Stimulated activated CD4-positive, alpha-beta T cell treated with anti-CD3 and anti-CD28 coated beads, Interleukin-4, amount 100 ng/mL, for 48 hours (primary cell): Measurements from ENCODE around the gene MAP4K4.

ENCODE experiments used
- DNase-seq, 2 donors: peaks; one replicate each; pipeline ENCODE4 v3.0.0-alpha.2; 2020; ENCODE audit warnings: low read depth in 2 of 2

MAP4K4 gene

DNA sequence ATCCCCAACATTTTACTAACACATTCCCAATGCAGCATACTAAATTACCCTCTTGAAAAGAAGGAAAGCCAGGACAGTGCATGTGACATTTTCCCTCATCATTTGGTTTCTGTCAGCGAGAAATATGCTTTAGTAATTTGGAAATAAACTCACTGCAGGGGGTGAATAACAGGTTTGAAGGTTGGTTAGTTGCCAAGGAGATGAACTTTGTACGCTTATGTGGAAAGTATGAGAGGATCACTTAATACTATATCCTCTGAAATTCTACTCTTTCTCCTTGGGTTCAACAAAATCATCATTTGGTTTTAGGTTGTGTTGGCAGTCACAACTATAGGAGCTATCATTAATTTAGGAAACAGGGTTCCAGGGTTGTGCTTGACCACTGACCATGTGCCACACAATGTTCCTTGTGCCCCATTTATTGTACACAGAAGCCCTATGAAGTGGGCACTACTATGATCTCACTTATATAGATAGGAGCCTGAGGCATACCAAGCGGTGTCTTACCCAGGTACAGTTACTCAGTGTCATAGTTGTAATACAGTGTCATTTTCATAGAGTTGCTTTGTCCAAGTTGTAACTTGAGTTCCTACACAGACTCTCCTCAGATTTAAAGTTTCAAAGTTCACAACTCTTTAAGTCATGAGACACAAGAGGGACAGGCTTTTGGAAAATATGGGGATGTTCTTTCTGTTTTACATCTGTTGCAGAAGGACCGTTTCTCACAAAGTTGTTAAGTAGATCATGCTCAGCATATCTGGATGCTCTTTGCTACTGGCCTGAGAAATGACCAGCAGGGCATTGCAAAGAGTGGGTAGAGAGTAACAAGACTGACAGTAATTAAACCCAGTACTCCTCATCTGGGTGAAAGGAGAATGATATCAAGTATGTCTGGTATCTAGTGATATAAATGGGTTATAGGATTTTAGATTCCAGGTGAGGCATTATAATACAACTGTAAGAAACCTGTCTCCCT, 91.8 kb downstream of the MAP4K4 start:
- DNase-seq: no peak

DNA sequence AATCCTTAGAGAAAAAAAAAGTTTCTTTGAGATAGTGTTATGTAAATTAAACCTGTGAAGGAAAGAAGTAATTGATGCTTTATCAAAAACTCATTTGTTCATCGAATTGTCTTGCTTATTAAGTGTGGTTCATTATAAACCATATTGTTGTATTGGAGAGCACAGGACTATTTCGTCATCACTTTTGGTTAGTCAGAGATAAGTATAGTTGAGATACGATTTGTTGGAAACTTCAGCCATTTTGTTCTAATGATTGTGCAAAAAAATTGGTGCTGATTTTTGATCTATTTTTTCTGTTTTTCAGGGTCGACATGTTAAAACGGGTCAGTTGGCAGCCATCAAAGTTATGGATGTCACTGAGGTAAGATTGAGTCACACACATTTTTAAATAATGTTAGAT, 92.9 kb downstream of the MAP4K4 start:
- no peak for DNase-seq

DNA sequence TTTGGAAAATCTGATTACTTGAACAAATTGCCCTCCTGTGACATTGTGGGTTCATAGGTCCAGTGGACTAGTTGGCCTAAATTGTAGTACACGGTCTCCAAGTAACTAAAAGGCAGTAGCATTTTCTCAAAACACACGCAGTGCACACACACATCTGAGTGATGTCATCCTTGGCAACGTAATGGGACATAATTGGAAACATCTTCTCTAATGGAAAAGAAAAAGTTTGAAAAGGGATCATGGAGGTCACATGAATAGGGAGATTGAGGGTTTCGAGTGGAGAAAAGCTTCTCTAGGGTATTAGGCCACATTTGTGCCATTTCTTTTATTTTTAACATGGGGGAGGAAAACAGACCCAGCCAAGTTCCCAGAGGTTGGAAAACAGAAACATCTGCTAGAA, 93.3 kb downstream of the MAP4K4 start:
- no peak for DNase-seq

DNA sequence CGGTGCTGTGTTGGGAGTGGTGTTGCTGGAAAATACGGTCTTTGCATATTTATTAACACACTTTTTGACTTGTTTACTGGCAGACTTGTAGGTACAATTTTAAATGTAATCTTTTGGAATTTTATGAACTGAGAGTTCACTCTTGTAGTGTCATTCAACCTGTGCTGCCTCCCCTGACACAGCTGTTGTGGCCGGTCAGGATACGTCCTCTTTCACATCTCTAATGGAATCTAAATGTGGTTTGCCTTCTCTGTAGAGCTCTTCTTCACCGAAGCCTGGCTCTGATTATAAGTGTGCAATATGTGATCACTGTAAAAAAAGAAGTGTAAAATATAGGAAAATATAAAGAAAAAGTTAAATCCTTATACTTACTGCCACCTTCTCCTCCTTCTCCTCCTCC, 94.7 kb downstream of the MAP4K4 start:
- no peak for DNase-seq

DNA sequence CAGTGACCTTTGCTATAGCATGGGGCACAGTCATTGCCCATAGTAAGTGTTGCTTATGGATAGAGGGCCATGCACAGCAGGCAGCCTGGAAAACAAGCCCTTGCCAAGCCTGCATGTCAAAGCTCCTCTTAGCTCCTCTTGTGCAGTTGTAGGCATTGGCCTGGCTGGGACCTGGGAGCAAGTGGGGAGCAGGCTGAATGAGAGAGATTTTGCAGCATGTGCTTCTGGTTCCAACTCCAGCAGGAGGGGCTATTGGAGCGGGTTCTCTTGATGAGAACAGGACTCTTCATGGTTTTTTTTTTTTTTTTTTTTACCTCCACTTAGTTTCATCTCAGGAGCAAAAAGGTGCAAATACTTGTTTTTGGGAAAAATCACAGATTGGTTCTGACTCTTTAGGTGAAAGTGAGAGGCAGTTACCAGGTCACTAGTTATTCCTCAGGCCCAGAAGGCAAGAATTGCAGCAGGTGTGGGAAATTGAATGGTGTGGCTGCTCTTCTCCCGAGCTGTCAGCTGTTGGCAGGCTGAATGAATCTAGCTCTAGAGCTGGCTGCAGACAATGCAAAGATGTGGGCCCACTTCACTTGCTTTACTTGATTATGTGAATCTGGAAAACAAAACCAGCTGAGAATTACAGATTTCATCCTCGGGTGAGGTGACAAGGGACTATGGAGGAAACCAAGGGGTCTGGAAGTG, 95.9 kb downstream of the MAP4K4 start:
- DNase-seq: no peak

DNA sequence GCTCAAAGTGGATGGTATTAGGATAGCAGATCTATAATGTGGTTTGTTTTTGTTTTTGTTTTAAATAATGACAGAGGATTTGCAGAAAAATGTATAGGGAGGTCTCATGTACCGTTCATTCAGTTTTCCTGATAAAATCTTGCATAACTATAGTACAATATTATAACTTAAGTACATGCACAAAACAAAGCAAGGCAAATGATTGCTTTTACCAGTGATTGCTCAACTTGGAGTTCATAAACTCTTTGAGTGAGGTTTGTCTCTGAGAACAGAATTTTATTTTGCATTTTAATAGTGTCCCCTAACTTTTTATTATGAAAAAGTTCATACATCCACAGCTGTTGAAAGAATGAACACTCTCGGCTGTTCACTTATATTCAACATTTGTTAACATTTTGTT, 96.6 kb downstream of the MAP4K4 start:
- no peak for DNase-seq

DNA sequence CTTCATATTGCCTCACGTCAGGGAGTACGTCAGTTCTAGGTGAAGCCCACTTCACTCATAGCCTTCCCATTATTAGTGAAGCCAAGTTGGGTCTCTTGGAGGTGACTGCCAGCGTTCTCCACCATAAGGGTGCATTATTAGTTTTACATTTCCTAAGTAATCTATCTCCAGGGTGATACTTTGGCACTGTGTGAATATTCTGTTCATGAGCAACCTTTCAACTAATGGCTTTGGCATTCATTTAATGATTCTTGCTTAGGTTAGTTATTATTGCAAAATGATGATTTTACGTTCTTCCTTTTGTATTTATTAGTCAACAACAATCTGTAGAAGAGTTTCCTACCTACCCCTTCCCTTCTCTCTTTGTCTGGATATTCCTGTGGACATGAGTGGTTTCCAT, 97.5 kb downstream of the MAP4K4 start:
- no peak for DNase-seq

DNA sequence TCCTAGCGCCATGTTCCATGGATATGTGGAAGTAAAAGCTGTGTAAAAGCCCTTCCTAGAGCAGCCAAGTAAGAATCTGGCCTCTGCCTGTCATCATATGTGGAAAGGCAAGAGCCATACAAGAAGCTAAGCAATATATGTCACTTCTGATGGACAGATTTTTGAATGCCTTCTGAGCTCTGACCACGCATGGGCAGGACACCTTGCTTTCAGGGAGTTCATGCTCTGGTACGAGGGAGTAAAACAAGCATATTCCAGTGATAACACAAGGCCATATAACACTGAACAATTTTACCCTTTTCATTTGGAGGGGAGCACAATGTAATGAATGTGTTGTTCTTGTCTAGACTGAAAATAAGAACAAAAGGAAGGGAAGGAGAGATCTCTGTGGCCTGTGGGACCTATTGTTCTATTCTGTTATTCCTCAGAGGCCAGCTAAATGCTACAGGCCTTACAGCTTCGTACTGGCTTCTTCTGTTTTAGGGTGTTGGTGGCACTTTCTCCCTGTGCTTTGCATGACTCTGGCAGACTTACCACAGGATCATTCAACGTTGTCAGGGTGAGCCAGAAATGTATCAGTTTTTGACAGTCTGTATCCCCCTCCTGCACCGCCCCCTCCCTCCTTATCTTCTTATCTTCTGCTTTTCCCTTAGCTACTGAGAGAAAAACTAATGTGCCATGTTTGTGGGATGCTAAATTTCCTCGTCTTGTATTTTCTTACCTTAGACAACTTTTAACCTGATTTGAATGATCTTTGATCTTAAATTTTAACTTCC, 99.5 kb downstream of the MAP4K4 start:
- DNase-seq: no peak

DNA sequence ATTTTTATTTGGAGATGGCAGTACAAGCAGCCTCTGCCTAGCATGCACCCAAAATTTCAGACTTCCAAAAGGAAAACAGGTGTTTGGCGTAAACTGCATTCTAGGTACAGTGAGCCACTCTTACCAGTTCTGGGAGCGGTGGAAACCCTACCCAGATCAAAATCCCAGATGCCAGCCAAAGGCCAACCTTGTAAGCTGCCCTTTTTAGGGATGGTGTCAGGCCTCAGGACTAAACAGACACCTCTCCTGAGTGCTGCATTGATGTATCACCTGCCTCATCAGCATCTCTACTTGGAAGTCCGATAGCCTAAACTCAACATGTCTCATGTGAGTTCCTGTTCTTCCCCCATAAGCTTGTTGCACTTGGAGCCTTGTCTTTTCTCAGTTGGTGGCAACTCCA, 104.0 kb downstream of the MAP4K4 start:
- no peak for DNase-seq

DNA sequence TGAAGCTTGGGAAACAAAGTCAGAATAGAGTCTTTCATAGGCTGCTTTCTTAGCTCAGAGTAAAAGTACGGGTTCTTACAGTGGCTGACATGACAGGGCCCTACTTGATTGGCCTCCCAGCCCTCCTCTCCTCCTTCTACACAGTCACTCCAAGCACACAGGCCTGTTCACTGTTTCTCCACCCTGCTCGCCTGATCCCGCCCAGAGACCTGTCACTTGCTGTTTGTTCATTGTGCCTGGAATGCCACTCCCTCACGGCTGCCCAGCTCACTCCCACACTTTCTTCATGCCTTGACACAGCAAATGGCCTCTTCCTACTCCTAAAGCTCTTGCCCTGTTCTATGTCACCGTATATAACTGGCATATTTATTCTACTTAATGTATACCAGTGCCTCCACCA, 104.8 kb downstream of the MAP4K4 start:
- no peak for DNase-seq

DNA sequence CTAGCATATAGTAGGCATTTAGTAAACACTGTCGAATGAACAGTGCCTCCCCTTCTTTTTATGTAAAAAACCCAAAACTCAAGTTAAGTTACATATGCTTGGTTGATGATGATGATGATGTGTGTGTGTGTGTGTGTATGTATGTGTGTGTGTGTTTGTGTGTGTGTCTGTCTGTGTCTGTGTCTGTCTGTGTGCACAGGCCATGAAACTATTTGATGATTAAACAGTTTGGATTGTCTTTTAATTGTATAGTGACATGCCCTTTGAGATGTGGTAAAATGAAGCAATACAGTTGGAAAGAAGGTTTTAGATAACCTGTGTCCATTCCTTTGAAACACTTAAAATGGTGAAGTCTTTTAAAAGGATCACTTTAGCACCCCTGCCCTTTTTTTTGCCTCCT, 105.6 kb downstream of the MAP4K4 start:
- no peak for DNase-seq

DNA sequence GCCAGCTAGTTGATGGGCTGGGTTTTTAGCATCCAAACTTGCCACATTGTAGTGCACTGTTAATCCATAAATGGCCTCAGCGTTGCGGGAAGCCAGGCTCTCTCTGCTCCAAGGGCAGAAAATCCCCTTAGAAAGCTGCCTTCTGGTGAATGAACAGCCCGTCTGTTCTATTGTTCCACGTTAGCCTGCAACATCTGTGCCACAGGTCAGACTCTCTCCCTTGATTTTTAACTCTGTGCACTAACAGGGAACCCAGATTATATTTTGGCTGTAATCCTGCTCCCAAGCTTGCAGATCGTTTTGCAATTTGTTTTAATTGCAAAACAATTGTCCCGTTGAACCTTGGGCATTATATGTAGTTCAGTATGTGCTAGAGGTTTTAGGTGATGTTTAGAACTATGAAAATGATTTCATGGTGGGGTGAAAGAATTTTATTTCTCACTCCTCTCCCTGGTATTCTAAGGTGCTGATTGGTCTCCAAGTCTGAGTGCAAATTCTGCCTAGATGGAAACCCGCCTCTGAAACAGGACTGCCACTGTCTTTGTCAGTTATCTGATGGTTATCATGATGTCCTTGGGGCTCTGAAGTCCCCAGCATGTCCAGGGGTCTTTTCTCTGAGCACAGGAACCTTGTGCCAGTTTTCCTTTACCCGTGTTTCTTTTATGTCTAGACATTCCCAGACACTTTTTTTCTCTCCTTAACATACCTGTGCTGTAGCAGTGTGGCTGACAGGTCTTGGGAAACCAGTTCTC, 106.6 kb downstream of the MAP4K4 start:
- DNase-seq: no peak

DNA sequence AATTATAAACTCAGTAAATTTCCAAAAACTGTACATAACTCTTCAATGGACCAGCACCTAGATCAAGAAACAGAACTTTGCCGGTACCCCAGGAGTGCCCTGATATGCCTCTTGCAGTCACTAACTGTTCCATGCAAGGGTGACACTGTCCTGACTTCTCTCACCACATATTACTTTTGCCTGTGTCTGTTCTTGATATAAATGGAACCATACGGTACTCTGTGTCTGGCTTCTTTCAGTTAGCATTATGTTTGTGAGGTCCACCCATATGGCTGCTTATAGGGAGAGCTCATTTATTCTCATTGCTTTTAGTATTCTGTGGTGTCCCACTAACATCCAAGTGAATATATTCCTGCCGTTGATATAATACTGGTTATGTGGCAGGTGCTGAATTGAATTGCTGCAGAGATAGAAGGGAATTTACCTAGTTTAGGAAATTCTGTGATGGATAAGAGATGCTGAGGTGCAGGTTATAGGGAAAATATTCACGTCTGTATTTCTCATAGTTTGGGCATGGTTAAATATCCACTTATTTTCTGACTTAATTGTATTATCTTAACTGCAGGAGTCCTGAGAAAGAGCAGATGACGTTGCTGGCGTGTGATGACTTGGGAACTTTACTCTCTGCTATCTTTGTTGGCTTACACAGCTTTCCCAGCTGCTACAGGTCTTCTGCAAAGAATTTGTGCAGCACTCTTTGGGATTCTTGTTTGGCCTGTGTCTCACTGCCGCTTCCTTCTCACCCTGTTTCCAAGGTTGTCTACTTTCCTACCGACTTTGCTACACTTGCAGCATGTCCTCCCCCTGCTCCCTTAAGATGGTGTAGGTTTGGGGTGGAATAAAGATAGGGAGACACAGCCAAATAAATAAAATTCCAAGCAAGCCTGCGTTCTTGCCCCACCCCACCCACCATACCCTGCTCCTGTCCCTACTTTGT, 107.9 kb downstream of the MAP4K4 start:
- DNase-seq: no peak

DNA sequence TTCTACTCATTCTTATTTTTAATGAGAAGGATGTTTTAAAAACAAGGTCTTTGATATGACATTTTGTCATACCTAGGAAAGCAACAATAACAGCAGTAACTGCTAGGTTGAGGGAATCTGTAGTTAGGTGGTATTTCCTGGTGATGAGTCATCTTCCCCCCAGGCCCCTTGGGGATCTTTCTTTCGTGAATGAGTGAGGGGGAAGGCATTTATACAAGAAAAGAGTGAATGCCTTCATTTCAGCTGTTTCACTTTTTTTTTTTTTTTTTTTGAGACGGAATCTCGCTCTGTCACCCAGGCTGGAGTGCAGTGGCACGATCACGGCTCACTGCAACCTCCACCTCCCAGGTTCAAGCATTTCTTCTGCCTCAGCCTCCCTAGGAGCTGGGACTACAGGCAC, 108.6 kb downstream of the MAP4K4 start:
- no peak for DNase-seq

DNA sequence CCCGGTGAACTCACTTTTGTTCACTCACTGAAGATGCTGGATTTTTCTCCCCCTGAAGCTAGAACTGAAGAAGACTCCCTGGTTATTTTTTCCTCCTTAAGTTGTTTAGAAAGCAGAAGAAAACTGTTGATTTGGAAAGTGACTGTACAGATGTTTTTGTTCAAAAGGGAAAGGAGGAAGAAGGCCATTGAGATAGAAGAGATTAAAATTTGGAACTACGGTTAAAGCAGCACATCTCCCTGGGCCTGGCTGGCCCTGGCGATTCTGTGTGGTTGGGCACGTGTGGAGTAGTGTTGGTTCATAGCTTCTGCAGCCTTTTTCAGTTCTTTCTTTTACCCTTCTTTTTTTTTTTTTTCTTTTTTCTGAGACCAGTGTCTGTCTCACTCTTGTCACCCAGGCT, 109.2 kb downstream of the MAP4K4 start:
- no peak for DNase-seq

DNA sequence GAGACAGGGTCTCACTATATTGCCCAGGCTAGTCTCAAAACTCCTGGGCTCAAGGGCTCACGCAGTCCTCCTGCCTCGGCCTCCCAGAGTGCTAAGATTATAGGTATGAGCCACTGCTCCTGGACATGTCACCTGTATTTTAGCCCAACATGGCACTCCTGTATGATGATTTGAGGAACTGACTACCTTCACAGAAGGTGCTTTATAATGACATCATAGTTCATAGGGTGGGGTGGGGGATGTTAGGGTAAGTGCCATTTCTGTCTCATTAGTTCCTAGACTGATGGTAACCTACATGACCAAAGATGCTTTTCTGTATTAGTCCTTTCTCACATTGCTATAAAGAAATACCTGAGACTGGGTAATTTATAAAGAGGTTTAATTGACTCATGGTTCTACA, 109.7 kb downstream of the MAP4K4 start:
- no peak for DNase-seq

DNA sequence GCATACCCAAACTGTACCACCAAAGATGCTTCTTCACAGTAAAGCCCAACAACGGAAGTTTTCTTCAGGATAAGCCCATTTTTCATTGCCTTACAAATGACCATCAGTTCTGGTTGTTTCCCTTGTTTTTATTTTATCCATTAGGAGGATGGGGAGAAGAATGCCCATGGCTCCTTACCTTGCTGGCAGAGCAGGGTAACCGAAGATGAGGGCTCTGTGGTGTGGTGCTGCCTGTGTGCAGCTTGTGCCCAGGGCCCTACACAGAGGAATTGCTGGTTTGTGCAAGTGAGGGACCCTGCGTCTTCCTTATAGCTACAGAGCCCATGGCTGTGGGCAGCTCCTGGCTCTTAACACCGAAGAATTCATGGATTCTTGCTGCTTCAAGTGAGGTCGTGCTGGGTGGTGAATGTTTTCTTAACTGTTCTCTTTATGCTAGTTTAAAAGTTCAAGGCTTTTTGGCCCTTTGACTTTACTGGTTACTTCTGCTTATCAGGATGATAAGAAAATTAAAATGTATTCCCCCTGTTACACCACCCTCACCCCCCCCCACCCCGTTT, 110.6 kb downstream of the MAP4K4 start:
- DNase-seq: no peak

DNA sequence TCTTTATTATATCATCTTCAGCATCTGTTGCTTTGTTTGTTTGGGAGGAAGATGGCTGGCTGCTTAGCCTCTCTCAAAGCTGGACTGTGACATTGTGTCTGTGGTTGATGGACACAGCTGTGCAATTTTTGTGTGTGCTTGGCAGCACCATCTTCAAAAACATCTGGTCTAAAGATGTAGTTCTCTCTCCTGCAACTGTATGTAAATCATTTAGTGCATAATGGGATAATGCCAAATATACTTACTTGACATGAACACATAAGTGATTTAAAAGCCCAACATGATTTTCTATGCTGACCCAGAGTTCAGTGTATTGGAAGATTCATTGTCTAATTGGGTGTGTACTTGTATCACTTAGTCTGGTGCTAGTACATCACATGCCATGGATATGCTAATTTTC, 112.2 kb downstream of the MAP4K4 start:
- DNase-seq: no peak

DNA sequence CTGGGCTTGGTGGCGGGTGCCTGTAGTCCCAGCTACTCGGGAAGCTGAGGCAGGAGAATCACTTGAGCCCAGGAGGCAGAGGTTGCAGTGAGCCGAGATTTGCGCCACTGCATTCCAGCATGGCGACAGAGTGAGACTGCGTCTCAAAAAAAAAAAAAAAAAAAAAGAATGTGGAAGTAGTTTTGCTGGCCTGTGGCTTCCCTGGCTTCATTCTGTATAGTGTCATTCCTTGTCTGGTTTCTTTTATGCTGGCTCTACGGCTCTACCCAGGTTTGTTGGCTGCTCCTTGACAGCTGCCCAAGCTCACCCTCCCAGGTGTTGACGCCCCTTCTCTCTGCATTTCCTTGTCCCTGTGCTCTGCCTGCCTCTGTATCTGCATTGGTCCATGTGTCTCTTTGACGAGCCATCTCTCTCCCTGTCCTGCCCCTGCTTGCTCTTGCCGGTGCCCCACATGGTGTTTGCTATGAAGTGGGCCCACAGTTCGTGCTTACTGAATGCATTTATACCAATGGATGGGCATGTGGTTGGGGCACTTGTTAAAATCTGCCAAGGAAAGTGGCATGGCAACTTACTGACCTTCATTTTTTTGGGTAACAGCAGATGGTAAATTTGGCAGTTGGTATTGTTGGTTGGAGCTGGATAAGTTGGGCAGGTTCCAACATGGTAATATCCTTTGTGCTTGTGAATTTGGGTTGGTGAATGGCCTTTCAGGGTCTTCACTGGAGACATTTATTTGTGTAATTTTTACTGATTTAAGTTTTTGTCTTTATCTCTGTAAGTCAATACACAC, 113.9 kb downstream of the MAP4K4 start:
- DNase-seq: no peak
